ENCODE data around the gene ST6GAL1. TPM values are rescaled to one million over a fixed set of nuclear protein-coding genes. Genes with fewer than 3 reads are reported as not detected.

ST6GAL1 gene
- total and polyA plus RNA-seq, 2 of the 13 experiments (the other 11 are each of a cell fraction or from before 2014, with no cell fraction given), result 79.9 to 164 TPM

- Histone ChIP-seq H3K36me3 (replicated peaks in 1 of 2; ENCODE audit: control insufficient read depth in 1 of 2, insufficient read depth in 2 of 2, low read length in 2 of 2) (peaks cover 26 to 66% of the 10 kb centered on the region in 2 experiments), H2AFZ (ENCODE audit: low read length) (no peak overlapping the region), H3K4me3 (replicated peaks in 1 of 3; ENCODE audit: insufficient read depth in 1 of 3, low read depth in 2 of 3, low read length in 3 of 3) (no peak overlapping the region), H4K20me1 (ENCODE audit: insufficient read depth, low read length) (peaks cover 37% of the 10 kb centered on the region), H3K4me1 (ENCODE audit: insufficient read depth, low read length) (peaks cover 72% of the 10 kb centered on the region), H3K27me3 (ENCODE audit: control insufficient read depth in 1 of 2, insufficient read depth in 2 of 2, low read length in 2 of 2) (no peaks in the 10 kb centered on the region), H3K4me2 (ENCODE audit: low read depth, low read length) (peak overlapping the region; percentile 48), H3K79me2 (ENCODE audit: insufficient read depth, low read length) (peaks cover 44% of the 10 kb centered on the region), H3K9ac (ENCODE audit: insufficient read depth, low read depth, low read length) (0 out of 2 replicates have a peak overlapping the region, but pooled peaks have one; percentile 53), H3K9me3 (ENCODE audit: low read length) (no peaks in the 10 kb centered on the region), H3K27ac (ENCODE audit: extremely low read length, insufficient read depth, low read length) (peak overlapping the region; percentile 73)
- no TSS peak for BruUV-seq (replicated peaks)
- intact Hi-C loops (cut with micrococcal nuclease; ENCODE audit: unreplicated experiment), result loop anchor here (2.0 to 5.0 kb wide), 2 partner anchors 24 to 130 kb away; partner anchors contain the start of gene ST6GAL1
- DNase-seq (ENCODE audit: low spot score) (peak; percentile 81), ATAC-seq (no peak; the same call in 2 of the 3 replicates), FAIRE-seq (peak; percentile 44)
- in situ Hi-C loops (cut with HindIII; ENCODE audit: extremely low pct_ligation_motif_present, low pct_unique_long_range_greater_than_20kb), result loop anchor here (10.0 kb wide), 1 partner anchor 128 kb away; the partner anchor contains the start of gene ST6GAL1
- ChIA-PET CTCF (ENCODE audit: low intra/inter-chr PET ratio, low total read pairs) (no interaction called here), POLR2A (interaction anchor here (0.8 to 1.5 kb wide), 2 partner anchors 21 to 23 kb away, joined by 4 to 8 read pairs; no protein-coding TSS in a partner anchor)
- no peak for TF ChIP-seq PHF5A (CRISPR knock-in tag; IDR thresholded peaks at IDR 0.05; ENCODE audit: low read depth, unreplicated experiment)
- TF ChIP-seq GFI1 (CRISPR knock-in tag; IDR thresholded peaks at IDR 0.05; ENCODE audit: borderline replicate concordance), result 0 out of 2 replicates have a peak, but pooled peaks have one; percentile 32
- no peak for TF ChIP-seq BCL3 (CRISPR knock-in tag; IDR thresholded peaks at IDR 0.05)
- TF ChIP-seq HNF1A (IDR thresholded peaks at IDR 0.05; ENCODE audit: low read depth), result no peak
- TF ChIP-seq HNF1A (CRISPR knock-in tag; IDR thresholded peaks at IDR 0.05; ENCODE audit: borderline replicate concordance), result peak; percentile 46; the same call in 1 of the 2 replicates
- TF ChIP-seq ARID5B (CRISPR knock-in tag; IDR thresholded peaks at IDR 0.05), result peak; percentile 31; the same call in 1 of the 2 replicates
- no peak for TF ChIP-seq RBFOX2 (IDR thresholded peaks at IDR 0.05; ENCODE audit: low read depth, low read length)
- no peak for TF ChIP-seq SOX6 (IDR thresholded peaks at IDR 0.05)
- peak; percentile 47; the same call in 1 of the 2 replicates for TF ChIP-seq SOX6 (CRISPR knock-in tag; IDR thresholded peaks at IDR 0.05)
- peak; percentile 83 for TF ChIP-seq CEBPB (IDR thresholded peaks at IDR 0.05; ENCODE audit: borderline replicate concordance, low read depth, low read length)
- TF ChIP-seq BRF2 (CRISPR knock-in tag; IDR thresholded peaks at IDR 0.05), result no peak
- no peak for TF ChIP-seq MIXL1 (CRISPR knock-in tag; IDR thresholded peaks at IDR 0.05)
- no peak for TF ChIP-seq SETDB1 (CRISPR knock-in tag; IDR thresholded peaks at IDR 0.05; ENCODE audit: borderline replicate concordance)
Observed at GRCh38 chr3:187062526-187063177, 132.3 kb downstream of the ST6GAL1 start.

Measured in HepG2 (cell line).